Left colon (tissue), 2 donors: ENCODE measurements around the gene CRACR2A. TPM values are rescaled to one million over a fixed set of nuclear protein-coding genes. Genes with fewer than 3 reads are reported as not detected.

ENCODE experiments used
- ATAC-seq: fragments of 200-7000 bp; cut with Tn5 transposase; one replicate; pipeline ENCODE4 v1.9.1; 2020; ENCODE audit warnings: mild to moderate bottlenecking, moderate library complexity
- DNase-seq, 2 donors: peaks; one replicate each; pipeline ENCODE4 v3.0.0-alpha.2; 2020
- intact Hi-C, 2 donors: fragments of 100-400 bp; cut with DNase I in 1 of 2; cut with micrococcal nuclease in 1 of 2; formaldehyde crosslinking; loops; one replicate each; pipeline versions ENCODE4 v1.11.2 to v1.14.0; 2022; cut with DNase I, micrococcal nuclease
- total RNA-seq, 2 donors: library from RNA; stranded (reverse); fragmentation: NEBNext Ultra II Directional; extraction: Animal tissue kit (Norgen Biotek cat#: 25700); gene quantifications; one replicate each; pipeline ENCODE4 v1.2.1, GENCODE V29; 2021
- donor health status: DM: no; HTN: no; CAD: no.
- donor health status: DM: yes; HTN: yes; CAD: no.

CRACR2A gene
- total RNA-seq, 2 donors from 2014 or later = 63.3 to 68.5 TPM

DNA sequence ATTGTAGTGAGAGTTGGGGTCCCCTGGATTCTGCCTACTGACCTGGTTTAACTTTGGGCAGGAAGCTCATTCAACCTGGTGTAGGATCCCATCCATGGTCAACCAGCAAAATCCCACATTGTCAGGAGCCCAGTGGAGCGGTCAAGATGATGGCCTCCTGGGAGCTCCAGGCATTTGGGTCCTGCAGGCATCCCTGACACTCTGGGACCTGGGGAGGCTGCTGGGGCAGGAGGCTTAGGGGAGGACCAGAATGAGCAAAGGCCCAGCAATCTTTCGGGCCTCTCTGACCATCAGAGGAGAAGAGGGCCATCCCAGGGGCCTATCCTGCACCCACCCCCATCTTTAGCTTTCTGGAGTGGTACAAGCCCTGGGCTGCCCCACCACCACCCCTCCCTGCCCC is 157.9 kb downstream of the CRACR2A start:
- ATAC-seq (no peak), DNase-seq (no peak)
- intact Hi-C loops = no loop called here

DNA sequence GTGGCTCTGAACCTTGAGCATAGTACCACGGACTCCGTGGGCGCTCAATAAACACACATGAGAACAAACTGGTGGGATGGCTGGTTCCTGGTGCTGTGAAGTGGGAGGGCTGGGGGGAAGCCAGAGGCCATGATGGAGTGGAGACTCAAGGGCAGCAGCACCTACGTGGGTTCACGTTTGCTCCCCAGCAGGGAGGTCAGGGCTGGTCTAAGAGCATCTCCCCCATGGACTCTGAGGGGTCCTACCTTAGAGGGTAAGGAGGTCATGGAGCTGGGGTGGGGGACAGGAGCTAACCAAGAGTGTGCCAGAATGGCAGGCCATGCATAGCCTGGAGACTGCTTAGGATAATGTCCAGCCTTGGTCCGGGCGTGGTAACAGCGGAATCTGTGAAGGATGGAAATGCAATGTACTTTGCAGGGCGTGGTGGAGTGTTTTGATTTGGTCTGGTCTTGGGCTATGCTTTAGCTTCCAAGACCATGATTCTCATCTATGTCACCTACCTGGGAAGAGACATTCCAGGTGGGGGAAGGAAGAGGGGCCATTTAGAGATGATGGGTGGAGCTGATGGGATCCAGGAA is 158.9 kb downstream of the CRACR2A start:
- no peak for DNase-seq
- ATAC-seq = no peak
- intact Hi-C loops = no loop called here

DNA sequence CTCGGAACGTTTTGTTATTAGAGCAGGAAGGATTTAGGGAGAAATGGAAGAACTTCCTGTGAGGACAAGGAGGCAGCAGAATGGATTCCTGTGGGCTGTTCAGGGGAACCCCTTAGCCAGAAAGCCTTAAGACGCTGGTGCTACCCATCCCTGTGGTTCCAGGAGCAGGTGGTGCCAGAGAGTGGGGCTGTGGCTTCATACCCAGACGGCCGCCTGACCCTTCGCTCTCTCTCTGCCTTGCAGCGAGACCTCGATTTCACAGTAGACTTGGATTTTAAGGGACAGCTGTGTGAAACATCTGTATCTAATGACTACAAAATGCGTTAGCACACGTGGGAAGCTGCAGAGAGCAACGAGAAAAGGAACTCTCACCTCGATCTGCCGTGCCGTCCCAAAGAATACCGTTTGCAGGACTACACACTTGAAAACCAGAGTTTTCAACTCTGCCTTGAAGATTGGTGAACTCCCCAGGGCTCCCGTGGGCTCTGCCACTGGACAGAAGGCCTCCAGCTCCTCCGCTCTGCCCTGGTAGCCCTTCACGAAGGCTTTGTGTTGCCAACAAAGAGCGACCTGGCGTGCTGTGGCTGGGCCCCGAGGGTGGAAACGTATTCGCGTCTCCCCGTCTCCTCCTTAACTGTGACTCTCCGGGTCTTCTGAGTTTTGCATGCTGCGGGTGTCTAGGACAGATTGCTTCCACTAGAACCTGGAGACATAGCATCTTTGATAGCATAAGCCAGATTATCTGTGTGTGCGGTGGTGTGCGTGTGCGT is 159.9 kb downstream of the CRACR2A start:
- DNase-seq = no peak
- intact Hi-C loops = no loop called here

DNA sequence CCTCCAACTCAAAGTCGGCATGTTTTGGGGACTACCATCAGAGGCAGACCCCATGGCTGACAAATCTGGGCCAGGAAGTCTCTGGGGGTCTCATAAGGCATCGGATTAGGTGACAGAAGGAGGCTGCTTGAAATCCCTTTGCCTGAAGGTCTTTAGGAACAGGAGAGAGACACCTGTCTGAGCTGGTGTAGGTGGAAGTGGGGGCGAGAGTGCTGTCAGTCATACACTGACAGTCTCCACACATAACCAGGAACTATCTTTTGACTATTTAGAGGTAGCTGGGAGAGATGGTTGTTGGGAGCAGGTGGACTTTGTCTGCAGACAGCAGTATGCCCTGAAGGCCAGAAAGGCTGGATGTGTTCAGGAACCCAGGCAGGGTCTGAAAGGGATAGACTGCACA is 163.2 kb downstream of the CRACR2A start:
- ATAC-seq (no peak), DNase-seq (no peak)
- intact Hi-C loops = no loop called here

More for the DNA sequence above, 159.9 kb downstream of the CRACR2A start:
- ATAC-seq = no peak

DNA sequence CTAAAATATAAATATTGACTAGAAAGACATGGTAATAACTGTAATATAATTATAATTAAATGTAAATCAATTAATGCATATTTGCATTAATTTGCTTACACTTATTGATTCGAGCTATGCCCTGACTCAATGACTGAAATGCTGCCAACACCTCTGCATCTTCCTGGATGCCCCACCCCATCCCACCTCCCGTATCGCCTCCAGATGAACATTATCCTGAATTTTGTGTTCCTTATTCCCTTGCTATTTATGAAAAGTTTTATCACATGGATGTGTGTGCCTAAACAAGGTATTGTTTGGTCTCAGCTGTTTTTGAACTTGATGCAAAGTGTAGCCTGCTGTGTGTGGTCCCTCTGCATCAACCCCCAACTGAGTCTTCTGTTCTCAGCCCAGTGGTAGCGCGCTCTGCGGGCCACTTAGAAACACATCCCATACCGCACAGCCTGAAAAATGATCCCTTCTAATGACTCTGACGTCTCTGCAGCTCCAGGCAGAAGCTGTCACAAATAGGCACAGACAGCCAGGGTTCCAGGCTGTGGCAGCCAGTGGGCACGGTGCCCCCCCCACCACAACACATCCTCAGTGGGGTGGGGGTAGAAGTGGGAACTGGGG is 165.4 kb downstream of the CRACR2A start:
- DNase-seq = no peak
- ATAC-seq = no peak
- intact Hi-C loops = no loop called here

DNA sequence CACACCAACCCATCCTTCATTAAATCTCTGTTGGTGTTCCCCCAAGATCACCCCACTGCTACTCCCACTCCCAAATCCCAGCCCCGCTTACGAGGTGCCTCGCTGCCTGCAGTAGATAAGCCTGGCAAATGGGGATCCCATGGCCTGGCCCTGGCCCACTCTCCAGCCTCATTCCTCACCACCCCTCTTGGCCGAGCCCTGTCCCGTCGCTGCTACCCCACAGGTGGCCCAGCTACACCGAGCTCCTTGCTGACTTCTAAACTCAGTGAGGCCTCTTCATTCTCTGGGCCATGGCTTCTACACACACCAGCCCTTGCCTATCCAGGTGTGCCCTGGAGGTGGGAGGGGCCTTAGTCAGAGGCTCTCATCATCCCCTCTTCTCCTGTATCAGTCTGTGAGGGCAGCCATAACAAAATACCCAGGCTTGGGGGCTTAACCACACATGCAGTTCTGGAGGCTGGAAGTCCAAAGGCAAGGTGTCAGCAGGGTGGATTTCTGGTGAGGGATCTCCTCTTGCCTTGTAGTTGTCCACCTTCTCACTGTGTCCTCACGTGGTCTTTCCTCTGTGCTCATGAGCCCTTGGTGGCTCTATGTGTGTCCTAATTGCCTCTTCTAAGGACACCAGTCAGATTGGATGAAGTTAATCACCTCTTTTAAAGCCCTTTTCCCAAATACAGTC is 169.1 kb downstream of the CRACR2A start:
- intact Hi-C loops = no loop called here
- DNase-seq (no peak), ATAC-seq (no peak)

DNA sequence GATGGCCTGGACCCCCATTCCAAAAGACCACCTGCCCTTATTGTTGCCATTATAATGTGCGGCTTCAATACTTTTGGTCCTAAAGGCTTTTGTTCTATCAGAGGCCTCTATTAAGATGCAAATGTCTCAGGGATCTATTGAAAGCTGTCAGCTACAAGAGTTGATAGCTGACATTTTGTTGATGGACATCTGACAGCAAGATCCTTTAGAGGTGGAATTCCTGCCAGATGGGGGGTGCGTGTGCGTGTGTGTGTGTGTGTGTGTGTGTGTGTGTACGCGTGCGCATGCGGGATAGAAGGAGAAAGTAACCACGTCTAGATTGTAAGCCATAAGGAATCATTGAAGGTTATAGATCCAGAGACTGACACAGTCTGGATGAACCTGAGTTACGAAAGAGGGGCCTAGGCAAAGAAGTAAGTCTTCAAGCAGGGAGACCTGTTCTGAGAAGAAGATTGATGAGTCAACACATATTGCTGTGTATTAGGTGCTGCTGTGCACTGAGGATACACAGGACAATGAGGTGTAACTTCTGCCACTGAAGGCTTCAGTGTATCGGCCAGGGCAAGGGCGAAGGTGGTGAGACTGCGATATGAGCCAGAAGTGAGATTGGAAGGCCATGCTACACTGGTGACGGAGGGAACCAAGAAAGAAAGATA is 172.7 kb downstream of the CRACR2A start:
- ATAC-seq (no peak), DNase-seq (no peak)
- intact Hi-C loops = no loop called here

DNA sequence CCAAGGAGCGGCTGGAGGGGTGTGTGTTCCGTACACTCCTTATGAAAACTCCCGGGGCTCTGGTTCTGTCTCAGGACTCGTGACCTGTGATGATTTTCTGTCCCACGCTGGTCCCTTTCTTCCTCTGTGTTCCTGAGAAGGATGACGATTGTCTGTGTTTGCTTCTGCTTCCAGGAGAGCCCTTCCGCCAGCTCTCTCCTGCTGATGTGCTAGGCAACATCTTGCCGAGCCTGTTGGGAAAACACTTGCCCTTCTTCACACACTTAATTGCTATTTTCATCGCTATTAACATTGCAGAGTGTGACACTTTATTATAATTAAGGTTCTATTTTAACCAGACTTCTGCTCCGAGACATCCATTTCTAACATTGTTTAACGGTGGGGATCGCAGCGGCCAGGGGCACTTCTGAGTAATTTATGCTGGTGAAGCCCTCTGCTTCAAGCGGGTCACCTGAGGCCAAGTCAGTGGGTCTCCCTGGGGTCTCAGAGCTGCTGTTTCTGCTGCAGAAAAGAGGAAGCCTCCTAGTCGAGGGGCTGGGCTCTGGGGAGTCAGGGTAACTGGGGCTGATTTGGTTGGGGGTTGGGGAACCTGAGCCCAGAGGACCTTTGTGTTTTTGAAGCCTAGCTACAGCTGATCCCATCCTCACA is 173.3 kb downstream of the CRACR2A start:
- intact Hi-C loops = no loop called here
- DNase-seq = no peak
- no peak for ATAC-seq

DNA sequence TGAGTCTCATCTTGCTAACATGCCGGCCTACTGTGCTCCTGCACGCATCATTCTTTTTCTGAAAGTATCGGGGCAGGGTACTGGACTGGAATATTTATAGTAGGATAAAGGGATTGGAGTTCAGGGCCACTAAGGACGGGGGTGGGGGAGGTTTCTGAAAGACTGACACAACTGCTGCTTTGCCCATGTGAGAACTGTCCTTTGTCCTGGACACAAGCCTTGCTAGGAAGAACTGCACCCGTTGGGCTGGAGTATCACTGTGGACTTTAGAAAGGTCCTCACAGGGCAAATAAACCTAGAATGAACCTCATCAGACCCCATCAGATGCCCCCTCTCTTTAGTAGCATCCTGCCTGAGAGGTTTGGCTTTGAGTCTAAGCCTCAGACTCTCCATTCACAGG is 174.4 kb downstream of the CRACR2A start:
- intact Hi-C loops = no loop called here
- ATAC-seq (no peak), DNase-seq (no peak)

DNA sequence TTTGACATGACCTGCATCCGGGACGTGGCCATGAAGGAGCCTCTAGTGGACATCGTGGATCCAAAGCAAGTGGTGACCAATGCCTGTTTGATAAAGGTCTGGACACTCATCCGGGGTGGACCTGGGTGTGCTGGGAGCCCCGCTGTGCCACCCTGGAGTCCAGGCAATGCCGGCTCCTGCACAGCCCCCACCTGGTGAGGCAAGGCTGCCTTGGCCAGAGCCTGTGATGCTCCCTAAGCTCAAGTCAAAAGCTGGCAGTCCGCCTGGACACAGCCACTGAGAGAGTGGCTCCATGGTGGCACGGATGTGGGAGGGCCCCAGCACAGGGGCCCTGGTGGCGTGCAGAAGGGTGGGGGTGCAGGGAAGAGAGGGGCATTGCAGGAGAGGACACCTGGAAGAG is 176.0 kb downstream of the CRACR2A start:
- DNase-seq = no peak
- intact Hi-C loops = no loop called here
- ATAC-seq = no peak

DNA sequence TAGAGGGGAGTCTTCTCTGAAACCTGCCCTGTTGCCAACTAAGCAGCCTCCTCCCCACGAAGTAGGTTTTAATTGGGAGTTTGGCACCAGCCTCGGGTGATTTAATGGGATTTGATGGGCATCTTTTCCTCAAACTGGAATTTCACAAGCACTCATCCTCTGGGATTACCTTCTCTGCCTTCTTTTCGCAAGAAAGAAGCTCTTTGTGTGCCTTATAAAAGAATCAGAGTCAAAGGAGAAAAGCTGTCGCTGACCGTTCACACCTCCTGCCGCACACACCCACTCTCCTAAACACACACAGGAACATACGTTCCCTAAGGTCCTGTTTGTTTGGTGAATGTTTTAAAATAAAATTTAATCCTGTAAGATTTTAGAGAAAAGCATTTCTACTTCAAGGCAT is 177.9 kb downstream of the CRACR2A start:
- intact Hi-C loops = no loop called here
- no peak for ATAC-seq
- no peak for DNase-seq

DNA sequence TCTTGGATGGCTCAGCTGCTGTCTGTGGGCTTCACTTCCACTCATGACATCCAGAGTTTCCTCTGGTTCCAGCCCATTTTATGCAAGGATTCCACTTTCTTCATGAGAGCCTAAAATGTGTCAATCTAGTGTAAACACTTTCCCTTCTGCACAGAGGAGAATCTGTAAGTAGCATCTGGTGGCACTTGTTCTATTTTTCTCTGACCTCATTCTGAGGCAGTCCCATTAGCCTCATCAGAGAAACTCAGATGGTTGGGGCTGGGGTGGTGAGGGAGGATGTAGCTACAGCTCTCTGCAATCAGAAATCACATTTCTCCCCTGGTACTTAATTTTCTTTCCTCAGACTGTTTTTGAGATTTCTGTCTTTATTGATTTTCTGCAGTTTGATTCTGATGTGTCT is 180.3 kb downstream of the CRACR2A start:
- intact Hi-C loops = no loop called here
- no peak for ATAC-seq
- DNase-seq = no peak

DNA sequence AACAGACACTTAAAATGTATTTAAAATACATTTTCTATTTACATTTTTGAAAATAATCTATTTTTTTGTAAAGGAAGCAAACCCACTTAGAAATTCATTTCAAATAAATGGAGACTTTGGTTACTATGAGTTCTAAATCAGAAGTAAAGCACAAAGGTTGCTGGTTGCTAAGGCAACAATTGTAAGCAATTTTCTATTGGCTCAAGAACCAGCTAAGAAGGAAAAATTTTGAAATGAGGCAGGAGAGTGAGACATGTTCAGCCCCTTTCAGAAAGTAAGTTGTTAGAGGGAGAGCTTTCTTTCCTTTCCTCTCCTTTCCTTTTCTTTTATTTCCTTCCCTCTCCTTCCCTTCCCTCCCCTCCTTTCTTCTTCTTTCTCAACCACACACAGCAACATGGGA is 181.2 kb downstream of the CRACR2A start:
- intact Hi-C loops = no loop called here
- DNase-seq = no peak
- no peak for ATAC-seq

DNA sequence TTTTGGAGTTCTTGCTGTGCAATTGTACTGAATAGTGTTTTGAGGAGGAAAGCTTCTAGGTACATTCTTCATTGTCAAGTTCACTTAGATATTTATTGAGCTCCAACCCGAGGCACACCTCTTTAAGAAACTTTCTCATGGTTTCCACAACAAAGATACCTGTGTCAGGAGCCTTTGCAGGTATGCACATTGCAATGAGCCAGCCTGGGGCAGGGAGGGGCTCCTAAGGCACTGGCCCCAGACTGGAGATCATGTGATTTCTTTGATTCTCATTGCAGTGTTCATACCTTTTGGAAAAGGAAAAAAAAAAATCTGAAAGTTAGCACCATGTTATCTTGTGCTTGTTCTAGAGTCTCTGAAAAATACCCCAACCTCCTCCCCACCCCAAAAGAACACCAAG is 181.6 kb downstream of the CRACR2A start:
- DNase-seq (no peak), ATAC-seq (no peak)
- intact Hi-C loops = no loop called here

DNA sequence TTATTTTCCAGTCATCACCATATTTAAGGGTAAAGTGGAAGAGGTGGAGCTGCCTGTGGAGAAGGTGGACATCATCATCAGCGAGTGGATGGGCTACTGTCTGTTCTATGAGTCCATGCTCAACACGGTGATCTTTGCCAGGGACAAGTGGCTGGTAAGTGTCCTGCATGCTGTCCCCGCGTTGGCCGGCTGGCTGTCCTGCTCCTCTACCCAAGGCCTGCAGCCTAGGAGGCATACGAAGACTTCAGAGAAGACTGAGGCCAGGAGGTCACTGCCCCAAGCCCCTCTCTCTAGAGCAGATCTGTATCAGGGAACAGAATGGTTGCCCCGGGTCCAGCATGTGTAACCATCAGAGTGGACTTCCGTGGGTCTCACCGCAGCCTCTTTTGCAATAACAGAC is 184.2 kb downstream of the CRACR2A start:
- DNase-seq = no peak
- ATAC-seq = no peak
- intact Hi-C loops = no loop called here

DNA sequence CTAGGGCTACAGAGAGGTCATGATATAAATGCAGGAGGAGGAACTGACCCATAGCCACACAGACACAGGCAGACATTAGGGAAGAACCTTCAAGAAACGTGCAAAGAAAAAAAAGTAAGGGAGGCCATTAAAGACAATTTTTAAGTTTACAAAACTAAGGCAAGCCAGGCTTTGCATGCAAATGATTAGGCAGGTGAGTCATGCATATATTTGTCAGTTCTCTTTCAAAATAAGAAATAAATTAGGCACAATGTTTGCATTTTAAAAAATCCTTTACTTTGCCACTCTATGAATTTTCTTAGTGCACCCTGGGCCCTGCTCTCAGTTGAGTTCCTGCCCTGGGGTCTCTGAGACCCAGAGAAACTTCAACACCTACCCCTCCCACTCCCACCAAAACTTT is 186.9 kb downstream of the CRACR2A start:
- ATAC-seq (no peak), DNase-seq (no peak)
- intact Hi-C loops = no loop called here
